Thoracic aorta (tissue), 2 donors: ENCODE measurements around the gene MMD2. TPM values are rescaled to one million over a fixed set of nuclear protein-coding genes. Genes with fewer than 3 reads are reported as not detected.

Source experiments
- ATAC-seq: fragments of 150-250 bp; one replicate; pipeline ENCODE4 v1.8.0; 2017; ENCODE audit warnings: low read depth; ENCODE audit not compliant: insufficient number of reproducible peaks, low FRiP score
- DNase-seq: peaks from one replicate; pipeline ENCODE4 v3.0.0-alpha.2; 2020; ENCODE audit warnings: low spot score
- H3K27ac ChIP-seq, 2 donors: fragments of 200-600 bp; sonication (generic); 1 replicate in 1 of 2; 2 replicates in 1 of 2; pipeline ENCODE4 v1.5.1; 2016; ENCODE audit warnings: mild to moderate bottlenecking in 2 of 2, moderate library complexity in 2 of 2
- H3K27me3 ChIP-seq: fragments of 200-600 bp; sonication (generic); replicated peaks from 2 replicates; pipeline ENCODE4 v1.6.0; 2016; ENCODE audit warnings: mild to moderate bottlenecking; ENCODE audit not compliant: insufficient read depth
- H3K36me3 ChIP-seq: fragments of 200-600 bp; sonication (generic); one replicate; pipeline ENCODE4 v1.5.1; 2016
- H3K4me1 ChIP-seq, 2 donors: fragments of 200-600 bp; sonication (generic); 1 replicate in 1 of 2; 2 replicates in 1 of 2; pipeline versions ENCODE4 v1.5.1 to v1.6.0; 2016; ENCODE audit warnings: low read depth in 2 of 2, mild to moderate bottlenecking in 1 of 2; ENCODE audit not compliant: control insufficient read depth in 1 of 2
- H3K4me3 ChIP-seq: fragments of 200-600 bp; sonication (generic); 2 replicates; pipeline ENCODE4 v1.5.1; 2016; ENCODE audit warnings: mild to moderate bottlenecking
- H3K9me3 ChIP-seq: fragments of 200-600 bp; sonication (generic); 2 replicates; pipeline ENCODE4 v1.5.1; 2016
- total RNA-seq, 2 donors: library from RNA; depleted of rRNA; stranded (reverse); fragments of >200 nt; gene quantifications; one replicate each; pipeline versions ENCODE4 v1.1.0 to v1.2.3, GENCODE V29; 2016
- TF ChIP-seq, protein P1 (sequence below): fragments of 200-600 bp; sonication (generic); IDR thresholded peaks from one replicate; pipeline ENCODE4 v1.5.1; 2019; ENCODE audit warnings: antibody characterized with exemption

Gene MMD2
- total RNA-seq, 2 donors from 2014 or later: not detected

DNA sequence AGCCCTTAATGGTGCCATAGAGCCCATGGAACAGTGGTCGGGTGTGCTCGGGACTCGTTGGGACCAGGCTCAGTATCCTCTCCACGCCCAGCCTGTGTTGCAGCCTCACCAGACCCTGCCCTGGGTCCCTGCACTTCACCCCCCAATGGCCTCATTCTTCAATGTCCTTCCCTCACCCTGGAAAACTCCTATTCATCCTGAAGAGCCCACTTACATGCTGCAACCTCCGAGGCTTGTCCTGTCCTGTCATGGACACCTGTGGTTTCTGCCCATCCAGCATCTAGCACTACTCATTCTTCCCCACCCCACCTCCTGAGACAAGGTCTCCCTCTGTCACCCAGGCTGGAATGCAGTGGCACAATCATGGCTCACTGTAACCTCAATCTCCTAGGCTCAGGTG is 7.7 kb downstream of the MMD2 start:
- Histone ChIP-seq H3K27ac (no peak overlapping the region), H3K4me1 (no peaks in the 10 kb centered on the region), H3K9me3 (no peaks in the 10 kb centered on the region), H3K4me3 (no peak overlapping the region), H3K36me3 (no peaks in the 10 kb centered on the region), H3K27me3 (no peaks in the 10 kb centered on the region)
- TF ChIP-seq, protein P1, sequence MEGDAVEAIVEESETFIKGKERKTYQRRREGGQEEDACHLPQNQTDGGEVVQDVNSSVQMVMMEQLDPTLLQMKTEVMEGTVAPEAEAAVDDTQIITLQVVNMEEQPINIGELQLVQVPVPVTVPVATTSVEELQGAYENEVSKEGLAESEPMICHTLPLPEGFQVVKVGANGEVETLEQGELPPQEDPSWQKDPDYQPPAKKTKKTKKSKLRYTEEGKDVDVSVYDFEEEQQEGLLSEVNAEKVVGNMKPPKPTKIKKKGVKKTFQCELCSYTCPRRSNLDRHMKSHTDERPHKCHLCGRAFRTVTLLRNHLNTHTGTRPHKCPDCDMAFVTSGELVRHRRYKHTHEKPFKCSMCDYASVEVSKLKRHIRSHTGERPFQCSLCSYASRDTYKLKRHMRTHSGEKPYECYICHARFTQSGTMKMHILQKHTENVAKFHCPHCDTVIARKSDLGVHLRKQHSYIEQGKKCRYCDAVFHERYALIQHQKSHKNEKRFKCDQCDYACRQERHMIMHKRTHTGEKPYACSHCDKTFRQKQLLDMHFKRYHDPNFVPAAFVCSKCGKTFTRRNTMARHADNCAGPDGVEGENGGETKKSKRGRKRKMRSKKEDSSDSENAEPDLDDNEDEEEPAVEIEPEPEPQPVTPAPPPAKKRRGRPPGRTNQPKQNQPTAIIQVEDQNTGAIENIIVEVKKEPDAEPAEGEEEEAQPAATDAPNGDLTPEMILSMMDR: no peak
- ATAC-seq (no peak), DNase-seq (no peak)

DNA sequence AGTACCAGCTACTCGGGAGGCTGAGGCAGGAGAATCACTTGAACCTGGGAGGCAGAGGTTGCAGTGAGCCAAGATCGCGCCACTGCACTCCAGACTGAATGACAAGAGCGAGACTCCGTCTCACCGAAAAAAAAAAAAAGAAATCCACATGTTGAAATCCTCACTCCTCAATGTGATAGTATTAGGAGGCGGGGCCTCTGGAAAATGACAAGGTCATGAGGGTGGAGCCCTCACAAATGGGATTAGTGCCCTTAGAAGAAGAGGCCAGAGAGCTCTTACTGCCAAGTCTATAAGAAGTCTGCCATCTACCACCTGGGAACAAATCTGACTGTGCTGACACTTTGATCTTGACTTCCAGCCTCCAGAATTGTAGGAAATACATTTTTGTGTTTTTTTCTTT is 10.6 kb downstream of the MMD2 start:
- TF ChIP-seq, protein P1: no peak
- ATAC-seq (no peak), DNase-seq (no peak)
- H3K9me3 ChIP-seq: no peaks in the 10 kb centered on the region
- no peaks in the 10 kb centered on the region for H3K4me1 ChIP-seq
- H3K27me3 ChIP-seq: no peaks in the 10 kb centered on the region
- H3K36me3 ChIP-seq: no peaks in the 10 kb centered on the region
- H3K27ac ChIP-seq: no peak overlapping the region
- H3K4me3 ChIP-seq: no peak overlapping the region

DNA sequence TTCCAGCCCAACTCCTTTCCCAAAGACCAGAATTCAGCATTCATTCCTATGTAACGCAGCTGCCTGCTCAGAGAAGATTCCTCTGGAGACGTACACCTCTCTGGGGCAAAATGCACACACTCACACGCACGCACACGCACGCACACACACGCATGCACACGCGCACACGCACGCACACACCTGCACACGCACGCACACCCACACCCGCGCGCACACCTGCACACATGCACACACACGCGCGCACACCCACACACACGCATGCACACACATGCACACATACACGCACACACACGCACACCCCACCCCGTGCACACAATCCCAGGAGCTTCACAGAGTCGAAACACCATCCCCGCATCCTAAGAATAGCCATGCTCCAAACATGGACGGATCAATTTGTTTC is 13.0 kb downstream of the MMD2 start:
- Histone ChIP-seq H3K27me3 (no peaks in the 10 kb centered on the region), H3K4me3 (no peak overlapping the region), H3K36me3 (no peaks in the 10 kb centered on the region), H3K4me1 (no peaks in the 10 kb centered on the region), H3K9me3 (no peaks in the 10 kb centered on the region), H3K27ac (no peak overlapping the region)
- no peak for ATAC-seq
- TF ChIP-seq, protein P1: no peak
- DNase-seq: no peak

DNA sequence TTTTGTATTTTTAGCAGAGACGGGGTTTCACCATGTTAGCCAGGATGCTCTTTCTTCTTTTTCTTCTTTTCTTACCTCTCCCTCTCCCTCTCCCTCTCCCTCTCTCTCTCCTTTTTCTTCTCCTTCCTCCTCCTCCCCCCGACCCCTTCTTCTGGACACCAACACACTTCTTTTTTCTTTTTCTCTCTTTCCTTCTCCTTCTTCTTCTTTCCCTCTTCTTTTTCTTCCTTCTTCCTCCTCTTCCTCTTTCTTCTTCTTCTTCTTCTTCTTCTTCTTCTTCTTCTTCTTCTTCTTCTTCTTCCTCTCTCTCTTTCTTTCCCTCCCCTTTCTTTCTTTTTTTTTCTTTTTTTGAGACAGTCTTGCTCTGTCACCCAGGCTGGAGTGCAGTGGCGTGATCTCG is 14.0 kb downstream of the MMD2 start:
- ATAC-seq: no peak
- Histone ChIP-seq H3K36me3 (no peaks in the 10 kb centered on the region), H3K4me3 (no peak overlapping the region), H3K4me1 (no peaks in the 10 kb centered on the region), H3K27ac (no peak overlapping the region), H3K27me3 (no peaks in the 10 kb centered on the region), H3K9me3 (no peaks in the 10 kb centered on the region)
- DNase-seq: no peak
- TF ChIP-seq, protein P1: no peak

DNA sequence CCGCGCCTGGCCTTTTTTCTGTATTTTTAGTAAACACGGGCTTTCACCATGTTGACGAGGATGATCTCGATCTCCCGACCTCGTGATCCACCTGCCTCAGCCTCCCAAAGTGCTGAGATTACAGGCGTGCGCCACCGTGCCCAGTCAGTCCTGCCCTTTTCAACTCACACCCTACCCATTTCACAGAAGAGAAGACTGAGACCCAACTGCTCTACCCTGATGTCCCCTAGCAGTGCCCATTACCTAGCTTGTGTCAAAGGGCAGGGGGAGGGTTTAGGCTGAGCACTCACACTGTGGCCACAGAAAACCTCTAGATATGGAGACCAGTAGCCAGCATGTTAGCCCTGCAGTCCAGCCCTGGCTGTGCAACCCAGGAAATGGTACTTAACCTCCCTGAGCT is 15.7 kb downstream of the MMD2 start:
- no peaks in the 10 kb centered on the region for H3K36me3 ChIP-seq
- no peaks in the 10 kb centered on the region for H3K27me3 ChIP-seq
- no peak for DNase-seq
- no peak for ATAC-seq
- H3K4me3 ChIP-seq: no peak overlapping the region
- no peaks in the 10 kb centered on the region for H3K9me3 ChIP-seq
- TF ChIP-seq, protein P1: no peak
- no peak overlapping the region for H3K27ac ChIP-seq
- no peaks in the 10 kb centered on the region for H3K4me1 ChIP-seq
